K562 (cell line): ENCODE measurements around the gene KAT7. TPM values are rescaled to one million over a fixed set of nuclear protein-coding genes. Genes with fewer than 3 reads are reported as not detected.
A peak's percentile ranks its signal among the peaks of the same experiment; 100 is the strongest.

Experiments
- ATAC-seq: fragments of 200-7000 bp; cut with Tn5 transposase; 3 replicates; pipeline ENCODE4 v1.9.1; 2020; ENCODE audit warnings: moderate library complexity
- BruUV-seq: library from RNA; stranded (reverse); fragments of 400-500 nt; replicated peaks from 2 replicates; lab custom pipeline; 2021; lab: Mats Ljungman, UMichigan
- CTCF ChIA-PET: fragments of 300-600 bp; formaldehyde crosslinking; extraction: SDS; loops from one replicate; lab custom pipeline; 2021; ENCODE audit warnings: low intra/inter-chr PET ratio; lab: Yijun Ruan, JAX
- POLR2A ChIA-PET: fragments of 300-600, 350-650 bp; sonication (Branson Sonifier 250); formaldehyde crosslinking; extraction: SDS; loops from one replicate; lab custom pipeline; 2021; ENCODE audit warnings: antibody characterized with exemption, inconsistent platforms; lab: Yijun Ruan, JAX
- DNase-seq, 4 experiments: peaks; one replicate each; pipeline versions ENCODE4 v3.0.0 to v3.0.0-alpha.2; 2011 to 2018; ENCODE audit warnings: low spot score in 3 of 4, mixed read lengths in 3 of 4; ENCODE audit errors: extremely low read depth in 1 of 4
- FAIRE-seq: peaks from 2 replicates; lab custom pipeline; 2011; peaks lifted over from hg19 to GRCh38; lab: Jason Lieb, UNC
- H2AFZ ChIP-seq: 2 replicates; pipeline ENCODE4 v1.6.0; 2011; ENCODE audit warnings: low read depth, low read length, control low read depth, inconsistent platforms
- H3K27ac ChIP-seq: fragments of 200-600 bp; 3 replicates; pipeline ENCODE4 v1.8.0; 2011; ENCODE audit warnings: low read depth, mild to moderate bottlenecking, control low read depth, inconsistent platforms, low read length, moderate library complexity, mixed read lengths; ENCODE audit errors: extremely low read depth
- H3K27me3 ChIP-seq, 2 experiments: fragments of 300-600 bp in 1 of 2; 2 replicates in 1 of 2; 3 replicates in 1 of 2; pipeline versions ENCODE4 v1.6.0 to v1.8.0; 2011; ENCODE audit warnings: inconsistent platforms in 2 of 2, low read length in 2 of 2, mild to moderate bottlenecking in 1 of 2, mixed read lengths in 1 of 2, moderate library complexity in 1 of 2; ENCODE audit not compliant: control insufficient read depth in 2 of 2, insufficient read depth in 2 of 2
- H3K36me3 ChIP-seq: fragments of 300-600 bp; 3 replicates; pipeline ENCODE4 v1.8.0; 2011; ENCODE audit warnings: mild to moderate bottlenecking, low read length, inconsistent platforms; ENCODE audit not compliant: control insufficient read depth, insufficient read depth
- H3K4me1 ChIP-seq, 2 experiments: fragments of 200-600 bp in 1 of 2; replicated peaks in 1 of 2; 2 replicates in 1 of 2; 3 replicates in 1 of 2; pipeline versions ENCODE4 v1.5.1 to v1.8.0; 2011; ENCODE audit warnings: inconsistent platforms in 2 of 2, low read length in 2 of 2, mild to moderate bottlenecking in 1 of 2, mixed read lengths in 1 of 2, moderate library complexity in 1 of 2; ENCODE audit not compliant: control insufficient read depth in 2 of 2, insufficient read depth in 2 of 2
- H3K4me2 ChIP-seq: 2 replicates; pipeline ENCODE4 v1.6.1; 2011; ENCODE audit warnings: low read length, control low read depth, inconsistent platforms, mixed read lengths; ENCODE audit not compliant: insufficient read depth
- H3K4me3 ChIP-seq: fragments of 200-600 bp; sonication (generic), shearing (Covaris generic); 2 replicates; pipeline ENCODE4 v1.5.1; 2016; ENCODE audit warnings: control low read depth, inconsistent platforms
- H3K79me2 ChIP-seq: fragments of 200-600 bp; 3 replicates; pipeline ENCODE4 v1.8.0; 2011; ENCODE audit warnings: low read length, inconsistent platforms; ENCODE audit not compliant: control insufficient read depth, insufficient read depth
- H3K9ac ChIP-seq, 2 experiments: 2 replicates each; pipeline versions ENCODE4 v1.6.0 to v1.6.1; 2011; ENCODE audit warnings: low read depth in 2 of 2, low read length in 2 of 2, control low read depth in 1 of 2, inconsistent platforms in 1 of 2, mild to moderate bottlenecking in 1 of 2, mixed read lengths in 1 of 2; ENCODE audit not compliant: insufficient read depth in 1 of 2
- H3K9me1 ChIP-seq: one replicate; pipeline ENCODE4 v1.6.0; 2011; ENCODE audit warnings: inconsistent platforms, mild to moderate bottlenecking, low read length, moderate library complexity; ENCODE audit not compliant: control insufficient read depth, insufficient read depth
- H3K9me3 ChIP-seq: replicated peaks from 2 replicates; pipeline ENCODE4 v1.5.1; 2011; ENCODE audit warnings: low read depth, low read length, inconsistent platforms; ENCODE audit not compliant: control insufficient read depth, insufficient read depth
- H4K20me1 ChIP-seq: replicated peaks from 2 replicates; pipeline ENCODE4 v1.6.1; 2011; ENCODE audit warnings: low read length, inconsistent platforms, mixed read lengths; ENCODE audit not compliant: control insufficient read depth, insufficient read depth
- E4F1 ChIP-seq: fragments of 250-450 bp; sonication (Bioruptor Pico); IDR thresholded peaks from 2 replicates; pipeline ENCODE4 v1.5.0; 2021; ENCODE audit warnings: mild to moderate bottlenecking, borderline replicate concordance
- NR4A1 ChIP-seq, 2 experiments: fragments of 250-450 bp in 1 of 2; fragments of 450-650 bp in 1 of 2; sonication (Bioruptor Pico) in 1 of 2; IDR thresholded peaks; 2 replicates each; pipeline versions ENCODE4 v1.4.0 to v1.6.1; 2016 to 2020; ENCODE audit warnings: mild to moderate bottlenecking in 2 of 2, missing compliant biosample characterization in 1 of 2, missing genetic modification characterization in 1 of 2, moderate library complexity in 1 of 2
- REST ChIP-seq, 2 experiments: fragments of 450-650 bp; formaldehyde crosslinking in 1 of 2; IDR thresholded peaks; 2 replicates each; pipeline versions ENCODE4 v1.4.0 to v1.6.1; 2014 to 2020; ENCODE audit warnings: mild to moderate bottlenecking in 2 of 2, borderline replicate concordance in 1 of 2, low read depth in 1 of 2
- SRSF7 ChIP-seq: fragments of 200-400 bp; formaldehyde crosslinking; optimal IDR thresholded peaks from 2 replicates; pipeline ENCODE3; 2017; ENCODE audit warnings: mild to moderate bottlenecking, low read depth, low read length
- ZNF707 ChIP-seq: fragments of 250-450 bp; sonication (Bioruptor Pico); conservative IDR thresholded peaks from 2 replicates; pipeline ENCODE4 v1.8.0; 2022; ENCODE audit warnings: inconsistent platforms, mild to moderate bottlenecking, moderate library complexity
- ZZZ3 ChIP-seq: fragments of 450-650 bp; IDR thresholded peaks from 2 replicates; pipeline ENCODE4 v1.6.1; 2016; ENCODE audit warnings: antibody characterized with exemption, mild to moderate bottlenecking, moderate library complexity
- WGBS: fragments of 100-300 bp; shearing (Covaris generic); methylation state at CpG from one replicate; pipeline ENCODE4 v1.1.6; 2016; ENCODE audit warnings: low coverage, mixed read lengths; ENCODE audit not compliant: insufficient coverage; ENCODE audit errors: missing lambda C conversion rate; 5-methylcytosine and 5-hydroxymethylcytosine counted together
- in situ Hi-C: fragments of 300-500 bp; cut with MboI; formaldehyde crosslinking; loops from 4 replicates; pipeline ENCODE4 v1.15.0; 2018; ENCODE audit warnings: inconsistent platforms, mixed read lengths
- intact Hi-C: fragments of 100-400 bp; cut with micrococcal nuclease; formaldehyde crosslinking; loops from 2 replicates; pipeline ENCODE4 v1.14.2; 2022
- polyA plus RNA-seq, 8 experiments: library from polyadenylated mRNA; depleted of rRNA in 4 of 8; stranded (reverse) in 5 of 8; unstranded in 3 of 8; fragments of >200 nt; fragmentation: Nextera tagmentation in 2 of 8; fragmentation: Illumina TruSeq in 1 of 8; extraction: Ambion mirVana in 2 of 8; extraction: Trizol in 1 of 8; gene quantifications; 2 replicates each; pipeline versions ENCODE4 v1.2.1 to v1.2.3, GENCODE V29; 2011 to 2014; ENCODE audit warnings: inconsistent platforms in 1 of 8, missing spikeins in 1 of 8
- total RNA-seq, 7 experiments: library from RNA; depleted of rRNA in 6 of 7; stranded (reverse); fragments of >200 nt in 6 of 7; fragmentation: Illumina TruSeq in 2 of 7; extraction: Trizol in 2 of 7; gene quantifications; 2 replicates each; pipeline versions ENCODE4 v1.2.1 to v1.2.3, GENCODE V29; 2011 to 2021; ENCODE audit warnings: low replicate concordance in 1 of 7

KAT7 gene
- total and polyA plus RNA-seq, 9 of the 15 experiments (the other 6 are each of a cell fraction or from before 2014, with no cell fraction given): 10.8 to 57.3 (median 34.8) TPM

GRCh38 chr17:49741692-49742076 lies 46.8 kb upstream of the KAT7 start (continued):
- TF ChIP-seq E4F1 (CRISPR knock-in tag) (no peak), SRSF7 (no peak)

GRCh38 chr17:49742166-49742638 lies 46.3 kb upstream of the KAT7 start:
- WGBS: 8% methylated on average over 1 of the region's 1 CpG
- CTCF ChIA-PET: no interaction called here
- intact Hi-C loops: no loop called here
- POLR2A ChIA-PET: interaction anchor here (0.6 to 4.1 kb wide), 6 partner anchors 14 to 46 kb away, joined by 3 to 21 read pairs (median 6); partner anchors contain the start of genes FAM117A, KAT7 and SLC35B1
- Histone ChIP-seq H3K4me1 (peaks cover 28 to 75% of the 10 kb centered on the region in 2 experiments), H3K27me3 (no peaks in the 10 kb centered on the region), H3K4me3 (no peak overlapping the region), H3K4me2 (peak overlapping the region; percentile 35; the same call in 1 of the 2 replicates), H3K9ac (peak overlapping the region in 1 of 2 experiments; percentile 21; a peak in 1 of 4 replicates), H3K27ac (peak overlapping the region; percentile 92; the same call in 2 of the 3 replicates), H3K79me2 (peaks cover 87% of the 10 kb centered on the region), H2AFZ (no peak overlapping the region), H3K9me1 (no peaks in the 10 kb centered on the region), H3K9me3 (no peaks in the 10 kb centered on the region), H3K36me3 (peaks cover 75% of the 10 kb centered on the region), H4K20me1 (peaks cover 10% of the 10 kb centered on the region)
- no peak for ATAC-seq
- in situ Hi-C loops: no loop called here
- TSS peak; percentile 8 for BruUV-seq
- peak; percentile 19 for FAIRE-seq
- DNase-seq: peak in 1 of 4 experiments; percentile 46
- TF ChIP-seq ZZZ3: no peak
- no peak for TF ChIP-seq ZNF707
- TF ChIP-seq NR4A1 (CRISPR knock-in tag; IDR thresholded peaks at IDR 0.05): no peak
- TF ChIP-seq NR4A1 (tag; IDR thresholded peaks at IDR 0.05): no peak
- TF ChIP-seq REST (IDR thresholded peaks at IDR 0.05; ENCODE audit: borderline replicate concordance): no peak; the same call in 1 of the 2 replicates
- no peak for TF ChIP-seq REST (CRISPR knock-in tag; IDR thresholded peaks at IDR 0.05; ENCODE audit: low read depth)
